Gastrocnemius medialis (tissue), 4 donors: ENCODE measurements around the gene PEAK3.

ENCODE experiments used
- POLR2A ChIP-seq, 2 donors: fragments of 450-650 bp; IDR thresholded peaks; one replicate each; pipeline ENCODE4 v1.6.1; 2017; ENCODE audit warnings: antibody characterized with exemption in 2 of 2, mild to moderate bottlenecking in 2 of 2, moderate library complexity in 2 of 2
- TF ChIP-seq, protein P1 (sequence below), 5 experiments: fragments of 450-650 bp in 3 of 5; fragments of 200-600 bp in 2 of 5; sonication (generic) in 2 of 5; IDR thresholded peaks in 4 of 5; conservative IDR thresholded peaks in 1 of 5; 1 replicate in 4 of 5; 2 replicates in 1 of 5; pipeline ENCODE4 v1.5.1; 2016 to 2019; ENCODE audit warnings: antibody characterized with exemption in 5 of 5, mild to moderate bottlenecking in 3 of 5, moderate library complexity in 3 of 5

DNA sequence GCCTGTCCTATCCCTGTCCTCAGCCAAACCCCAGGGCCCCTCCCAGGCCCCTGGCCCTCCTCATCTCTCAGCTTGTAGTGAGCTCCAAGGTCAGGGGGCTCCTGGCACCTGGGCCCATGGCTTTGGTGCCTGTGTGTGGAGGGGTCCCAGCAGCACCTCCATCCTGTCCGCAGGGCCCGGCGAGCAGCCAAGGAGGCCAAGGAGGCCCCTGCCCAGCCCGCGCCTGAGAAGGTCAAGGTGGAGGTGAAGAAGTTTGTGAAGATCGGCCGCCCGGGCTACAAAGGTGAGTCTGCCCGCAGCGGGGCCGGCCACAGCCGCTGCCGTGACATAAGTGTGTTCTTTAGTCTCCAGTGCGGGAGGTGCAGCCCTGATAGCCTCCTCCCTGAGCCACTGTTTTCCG lies 36.7 kb downstream of the PEAK3 start:
- TF ChIP-seq POLR2A (IDR thresholded peaks at IDR 0.05): no peak
- TF ChIP-seq, protein P1, sequence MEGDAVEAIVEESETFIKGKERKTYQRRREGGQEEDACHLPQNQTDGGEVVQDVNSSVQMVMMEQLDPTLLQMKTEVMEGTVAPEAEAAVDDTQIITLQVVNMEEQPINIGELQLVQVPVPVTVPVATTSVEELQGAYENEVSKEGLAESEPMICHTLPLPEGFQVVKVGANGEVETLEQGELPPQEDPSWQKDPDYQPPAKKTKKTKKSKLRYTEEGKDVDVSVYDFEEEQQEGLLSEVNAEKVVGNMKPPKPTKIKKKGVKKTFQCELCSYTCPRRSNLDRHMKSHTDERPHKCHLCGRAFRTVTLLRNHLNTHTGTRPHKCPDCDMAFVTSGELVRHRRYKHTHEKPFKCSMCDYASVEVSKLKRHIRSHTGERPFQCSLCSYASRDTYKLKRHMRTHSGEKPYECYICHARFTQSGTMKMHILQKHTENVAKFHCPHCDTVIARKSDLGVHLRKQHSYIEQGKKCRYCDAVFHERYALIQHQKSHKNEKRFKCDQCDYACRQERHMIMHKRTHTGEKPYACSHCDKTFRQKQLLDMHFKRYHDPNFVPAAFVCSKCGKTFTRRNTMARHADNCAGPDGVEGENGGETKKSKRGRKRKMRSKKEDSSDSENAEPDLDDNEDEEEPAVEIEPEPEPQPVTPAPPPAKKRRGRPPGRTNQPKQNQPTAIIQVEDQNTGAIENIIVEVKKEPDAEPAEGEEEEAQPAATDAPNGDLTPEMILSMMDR (IDR thresholded peaks at IDR 0.05 in 4 of 5, conservative IDR thresholded peaks at IDR 0.05 in 1 of 5): no peak
